Measurements from ENCODE around the gene RIOK1.
"Not testable (repeated sequence)": the region's sequence is repeated elsewhere in the genome, so short reads cannot be mapped to it uniquely, and the experiment has no call there.

The RIOK1 gene

DNA sequence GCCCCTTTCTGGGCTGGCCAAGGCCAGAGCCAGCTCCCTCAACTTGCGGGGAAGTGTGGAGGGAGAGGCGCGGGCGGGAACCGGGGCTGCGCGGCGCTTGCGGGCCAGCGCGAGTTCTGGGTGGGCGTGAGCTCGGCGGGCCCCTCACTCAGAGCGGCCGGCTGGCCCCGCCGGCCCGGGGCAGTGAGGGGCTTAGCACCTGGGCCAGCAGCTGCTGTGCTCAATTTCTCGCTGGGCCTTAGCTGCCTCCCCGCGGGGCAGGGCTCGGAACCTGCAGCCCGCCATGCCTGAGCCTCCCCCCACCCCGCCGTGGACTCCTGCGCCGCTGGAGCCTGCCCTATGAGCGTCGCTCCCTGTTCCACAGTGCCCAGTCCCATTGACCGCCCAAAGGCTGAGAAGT lies 66.7 kb downstream of the RIOK1 start:
- H3K27me3 ChIP-seq (ENCODE audit: control insufficient read depth, insufficient read depth, low read length); H3K9ac ChIP-seq (ENCODE audit: low read length); H3K27ac ChIP-seq (ENCODE audit: low read depth, low read length); H3K36me3 ChIP-seq (ENCODE audit: control insufficient read depth, insufficient read depth, low read length); H3K4me3 ChIP-seq (ENCODE audit: low read depth, low read length); H3K9me3 ChIP-seq (ENCODE audit: control insufficient read depth, insufficient read depth, low read depth, low read length): not testable (repeated sequence)
- H3K4me1 ChIP-seq (ENCODE audit: control insufficient read depth, insufficient read depth, low read length) = peaks cover 10% of the 10 kb centered on the region; the same call in 1 of the 2 replicates

GRCh38 chr6:7461416-7461815 lies 71.8 kb downstream of the RIOK1 start:
- no peaks in the 10 kb centered on the region for H3K27me3 ChIP-seq (ENCODE audit: control insufficient read depth, insufficient read depth, low read length)
- H3K36me3 ChIP-seq (ENCODE audit: control insufficient read depth, insufficient read depth, low read length) = no peaks in the 10 kb centered on the region
- H3K4me3 ChIP-seq (ENCODE audit: low read depth, low read length) = no peak overlapping the region
- H3K4me1 ChIP-seq (ENCODE audit: control insufficient read depth, insufficient read depth, low read length) = peaks cover 8% of the 10 kb centered on the region
- H3K9ac ChIP-seq (ENCODE audit: low read length) = no peak overlapping the region
- H3K9me3 ChIP-seq (ENCODE audit: control insufficient read depth, insufficient read depth, low read depth, low read length) = 0 out of 2 replicates have a peak, but pooled peaks cover 6% of the 10 kb centered on the region
- no peak overlapping the region for H3K27ac ChIP-seq (ENCODE audit: low read depth, low read length)

DNA sequence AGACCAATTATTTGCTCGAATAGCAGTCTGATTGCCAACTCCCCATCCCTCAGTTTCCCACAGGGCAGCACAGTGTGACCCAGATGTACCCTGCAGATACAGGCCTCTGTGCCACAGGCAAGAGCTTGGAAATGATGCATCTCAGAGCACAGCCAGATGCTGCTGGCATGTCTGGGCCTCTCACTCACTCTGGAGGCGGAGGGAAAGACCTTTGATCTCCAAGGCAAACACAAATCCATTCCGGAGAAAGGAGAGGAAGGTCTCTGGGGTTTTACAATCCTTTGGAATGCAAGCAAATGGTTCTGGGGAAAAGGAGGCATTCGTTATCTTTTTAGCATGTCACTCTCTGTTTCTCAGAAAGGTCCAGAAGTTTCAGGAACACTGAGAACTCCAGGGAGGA lies 74.2 kb downstream of the RIOK1 start:
- Histone ChIP-seq H3K27me3 (ENCODE audit: control insufficient read depth, insufficient read depth, low read length) (no peaks in the 10 kb centered on the region), H3K27ac (ENCODE audit: low read depth, low read length) (no peak overlapping the region; the same call in 1 of the 2 replicates), H3K4me3 (ENCODE audit: low read depth, low read length) (no peak overlapping the region), H3K9me3 (ENCODE audit: control insufficient read depth, insufficient read depth, low read depth, low read length) (no peaks in the 10 kb centered on the region), H3K4me1 (ENCODE audit: control insufficient read depth, insufficient read depth, low read length) (peaks cover 14% of the 10 kb centered on the region), H3K9ac (ENCODE audit: low read length) (no peak overlapping the region), H3K36me3 (ENCODE audit: control insufficient read depth, insufficient read depth, low read length) (no peaks in the 10 kb centered on the region)

- H3K9ac ChIP-seq (ENCODE audit: low read length) = no peak overlapping the region
- peaks cover 9% of the 10 kb centered on the region for H3K4me1 ChIP-seq (ENCODE audit: control insufficient read depth, insufficient read depth, low read length)
- no peaks in the 10 kb centered on the region for H3K36me3 ChIP-seq (ENCODE audit: control insufficient read depth, insufficient read depth, low read length)
- no peak overlapping the region for H3K4me3 ChIP-seq (ENCODE audit: low read depth, low read length)
- H3K27me3 ChIP-seq (ENCODE audit: control insufficient read depth, insufficient read depth, low read length) = no peaks in the 10 kb centered on the region
- no peak overlapping the region; the same call in 1 of the 2 replicates for H3K27ac ChIP-seq (ENCODE audit: low read depth, low read length)
- no peaks in the 10 kb centered on the region for H3K9me3 ChIP-seq (ENCODE audit: control insufficient read depth, insufficient read depth, low read depth, low read length)
These were observed 77.6 kb downstream of the RIOK1 start for GRCh38 chr6:7467007-7467897.

All from HUES6 (cell line).